Limb (tissue), 2 donors: ENCODE results near the gene ZC3H18.
A peak's percentile ranks its signal among the peaks of the same experiment; 100 is the strongest.

Experiments
- DNase-seq, 2 donors: peaks; one replicate each; pipeline ENCODE4 v3.0.0-alpha.2; 2016; ENCODE audit errors: extremely low spot score in 2 of 2

Gene ZC3H18

GRCh38 chr16:88532434-88533241, 37.6 kb upstream of the ZC3H18 start:
- peak in 1 of 2 donors; percentile 42 for DNase-seq

GRCh38 chr16:88533381-88533917, 36.8 kb upstream of the ZC3H18 start:
- DNase-seq = peak; percentile 22 to 84

- DNase-seq = peak; percentile 76 to 93
These were observed 36.1 kb upstream of the ZC3H18 start for GRCh38 chr16:88533932-88534637.

- DNase-seq = no peak
These were observed 35.5 kb upstream of the ZC3H18 start for GRCh38 chr16:88534638-88535190.

- no peak for DNase-seq
These were observed 34.9 kb upstream of the ZC3H18 start for GRCh38 chr16:88535191-88535856.

GRCh38 chr16:88535857-88536222, 34.4 kb upstream of the ZC3H18 start:
- DNase-seq = no peak

- DNase-seq = no peak
These were observed 33.7 kb upstream of the ZC3H18 start for GRCh38 chr16:88536510-88536909.

- no peak for DNase-seq
These were observed 33.0 kb upstream of the ZC3H18 start for GRCh38 chr16:88536971-88537751.

GRCh38 chr16:88537859-88538258, 32.3 kb upstream of the ZC3H18 start:
- DNase-seq = no peak

GRCh38 chr16:88538366-88539060, 31.7 kb upstream of the ZC3H18 start:
- no peak for DNase-seq

GRCh38 chr16:88539261-88539651, 30.9 kb upstream of the ZC3H18 start:
- DNase-seq = no peak

GRCh38 chr16:88539652-88540345, 30.4 kb upstream of the ZC3H18 start:
- no peak for DNase-seq

GRCh38 chr16:88540346-88540977, 29.7 kb upstream of the ZC3H18 start:
- no peak for DNase-seq

GRCh38 chr16:88541831-88542616, 28.2 kb upstream of the ZC3H18 start:
- DNase-seq = no peak

GRCh38 chr16:88543230-88543813, 26.9 kb upstream of the ZC3H18 start:
- no peak for DNase-seq

- no peak for DNase-seq
These were observed 24.4 kb upstream of the ZC3H18 start for GRCh38 chr16:88545781-88546180.

GRCh38 chr16:88548131-88548874, 21.9 kb upstream of the ZC3H18 start:
- no peak for DNase-seq
